WTC11 (cell line): ENCODE measurements around the gene GLMN.

Source experiments
- AFF4 ChIP-seq: sonication (generic); formaldehyde crosslinking; IDR thresholded peaks from 2 replicates; pipeline ENCODE4 v1.8.1; 2023; ENCODE audit warnings: mild to moderate bottlenecking, missing genetic modification reagents, borderline replicate concordance
- AR ChIP-seq: fragments of 250-450 bp; sonication (Bioruptor Pico); IDR thresholded peaks from 2 replicates; pipeline ENCODE4 v1.9.0; 2021; ENCODE audit warnings: mild to moderate bottlenecking
- ATF6 ChIP-seq: sonication (generic); formaldehyde crosslinking; IDR thresholded peaks from 2 replicates; pipeline ENCODE4 v1.8.1; 2023; ENCODE audit warnings: mild to moderate bottlenecking, missing genetic modification reagents
- CREM ChIP-seq: sonication (generic); formaldehyde crosslinking; IDR thresholded peaks from 2 replicates; pipeline ENCODE4 v1.8.1; 2022; ENCODE audit warnings: mild to moderate bottlenecking, missing genetic modification reagents, moderate library complexity
- CTCF ChIP-seq: fragments of 200-600 bp; IDR thresholded peaks from 2 replicates; pipeline ENCODE4 v1.8.0; 2022; ENCODE audit warnings: antibody characterized with exemption
- TEAD4 ChIP-seq: sonication (generic); formaldehyde crosslinking; IDR thresholded peaks from 2 replicates; pipeline ENCODE4 v1.8.0; 2022; ENCODE audit warnings: mild to moderate bottlenecking, missing genetic modification reagents
- USF1 ChIP-seq: sonication (generic); formaldehyde crosslinking; IDR thresholded peaks from 2 replicates; pipeline ENCODE4 v1.8.0; 2022; ENCODE audit warnings: mild to moderate bottlenecking, missing genetic modification reagents
- ZNF423 ChIP-seq: fragments of 250-450 bp; sonication (Bioruptor Pico); IDR thresholded peaks from 2 replicates; pipeline ENCODE4 v2.1.2; 2022; ENCODE audit warnings: mild to moderate bottlenecking, moderate library complexity
- TF ChIP-seq, protein P1 (sequence below): sonication (generic); formaldehyde crosslinking; IDR thresholded peaks from 2 replicates; pipeline ENCODE4 v1.8.1; 2022; ENCODE audit warnings: low read depth, mild to moderate bottlenecking, moderate library complexity, missing genetic modification reagents, borderline replicate concordance
- TF ChIP-seq, protein P2 (sequence below): sonication (generic); formaldehyde crosslinking; IDR thresholded peaks from 2 replicates; pipeline ENCODE4 v1.8.0; 2023; ENCODE audit warnings: missing genetic modification reagents

- TF ChIP-seq, protein P1, sequence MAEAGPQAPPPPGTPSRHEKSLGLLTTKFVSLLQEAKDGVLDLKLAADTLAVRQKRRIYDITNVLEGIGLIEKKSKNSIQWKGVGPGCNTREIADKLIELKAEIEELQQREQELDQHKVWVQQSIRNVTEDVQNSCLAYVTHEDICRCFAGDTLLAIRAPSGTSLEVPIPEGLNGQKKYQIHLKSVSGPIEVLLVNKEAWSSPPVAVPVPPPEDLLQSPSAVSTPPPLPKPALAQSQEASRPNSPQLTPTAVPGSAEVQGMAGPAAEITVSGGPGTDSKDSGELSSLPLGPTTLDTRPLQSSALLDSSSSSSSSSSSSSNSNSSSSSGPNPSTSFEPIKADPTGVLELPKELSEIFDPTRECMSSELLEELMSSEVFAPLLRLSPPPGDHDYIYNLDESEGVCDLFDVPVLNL (CRISPR knock-in tag): no peak
- no peak for TF ChIP-seq CTCF
- TF ChIP-seq CREM (CRISPR knock-in tag): no peak
- TF ChIP-seq ATF6 (CRISPR knock-in tag): no peak
- TF ChIP-seq TEAD4 (CRISPR knock-in tag): no peak
- no peak for TF ChIP-seq AFF4 (CRISPR knock-in tag)
- no peak for TF ChIP-seq AR (CRISPR knock-in tag)
- TF ChIP-seq USF1 (CRISPR knock-in tag): no peak
- TF ChIP-seq, protein P2, sequence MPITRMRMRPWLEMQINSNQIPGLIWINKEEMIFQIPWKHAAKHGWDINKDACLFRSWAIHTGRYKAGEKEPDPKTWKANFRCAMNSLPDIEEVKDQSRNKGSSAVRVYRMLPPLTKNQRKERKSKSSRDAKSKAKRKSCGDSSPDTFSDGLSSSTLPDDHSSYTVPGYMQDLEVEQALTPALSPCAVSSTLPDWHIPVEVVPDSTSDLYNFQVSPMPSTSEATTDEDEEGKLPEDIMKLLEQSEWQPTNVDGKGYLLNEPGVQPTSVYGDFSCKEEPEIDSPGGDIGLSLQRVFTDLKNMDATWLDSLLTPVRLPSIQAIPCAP (CRISPR knock-in tag): no peak
- TF ChIP-seq ZNF423 (CRISPR knock-in tag): no peak
Measured at GRCh38 chr1:92327794-92328193, 29.0 kb upstream of the GLMN start.
